ENCODE results near the gene MLLT3. TPM values are rescaled to one million over a fixed set of nuclear protein-coding genes. Genes with fewer than 3 reads are reported as not detected.

Gene MLLT3
- total and polyA plus RNA-seq, 2 of the 8 experiments (the other 6 are each of a cell fraction or from before 2014, with no cell fraction given) = 5.9 to 9.6 TPM

- no peak for TF ChIP-seq TAF7 (optimal IDR thresholded peaks at IDR 0.05; ENCODE audit: borderline replicate concordance, low read depth, low read length)
- no peak for TF ChIP-seq CHD1 (IDR thresholded peaks at IDR 0.05; ENCODE audit: low read depth, low read length)
- TF ChIP-seq ASH2L (IDR thresholded peaks at IDR 0.05; ENCODE audit: low read length) = no peak
- TF ChIP-seq RBBP5 (IDR thresholded peaks at IDR 0.05; ENCODE audit: borderline replicate concordance, low read depth, low read length) = no peak
- no peak for TF ChIP-seq RFX5 (IDR thresholded peaks at IDR 0.05; ENCODE audit: borderline replicate concordance, low read depth, low read length)
These were observed 155.8 kb downstream of the MLLT3 start (continued) for GRCh38 chr9:20466328-20467008.

Measured in H1 (cell line).